NB4 (cell line): Measurements from ENCODE around the gene DBI.

Source experiments
- TF ChIP-seq, protein P1 (sequence below): IDR thresholded peaks from one replicate; pipeline ENCODE4 v1.5.1; 2012; ENCODE audit warnings: low read depth, low read length
- TF ChIP-seq, protein P2 (sequence below): IDR thresholded peaks from 2 replicates; pipeline ENCODE4 v1.6.1; 2011; ENCODE audit warnings: low read depth, low read length

DNA sequence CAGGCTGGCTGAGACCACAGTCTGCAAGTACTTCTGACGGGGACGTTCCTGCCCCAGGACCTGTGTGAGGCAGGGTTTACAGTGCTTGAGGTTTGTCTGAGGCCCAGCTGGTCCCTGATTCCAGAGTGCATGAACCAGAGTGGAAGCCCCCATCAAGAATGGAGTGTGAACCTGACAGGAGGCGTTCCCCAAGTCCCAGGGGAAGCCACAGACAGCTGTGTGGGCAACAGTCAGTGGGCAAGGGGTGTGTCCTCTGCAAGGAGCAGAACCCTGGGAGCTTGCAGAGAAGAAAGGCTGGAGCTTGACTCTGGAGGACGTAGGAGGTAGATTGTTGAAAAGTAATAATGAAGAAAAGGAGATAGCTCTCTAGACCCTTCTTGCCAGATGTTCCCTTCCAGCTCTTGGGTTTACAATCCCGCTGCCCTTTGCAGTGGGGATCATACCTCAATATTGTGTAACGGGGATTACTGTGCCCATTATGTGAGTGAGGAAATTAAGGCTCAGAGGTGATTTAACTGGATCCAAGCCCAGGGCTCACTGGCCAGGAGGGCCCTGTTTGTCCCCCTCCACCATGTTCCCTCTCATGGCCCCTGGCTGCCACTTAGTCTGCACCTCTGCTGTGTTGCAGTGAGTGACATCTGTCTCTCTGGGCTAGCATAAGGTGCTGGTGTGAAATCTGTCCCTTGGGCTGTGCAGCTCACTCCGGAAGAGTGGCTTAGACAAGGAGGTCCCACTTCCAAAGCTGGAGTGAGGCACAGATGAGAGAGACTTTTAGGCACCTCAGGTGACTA, 6.2 kb downstream of the DBI start:
- TF ChIP-seq, protein P1, sequence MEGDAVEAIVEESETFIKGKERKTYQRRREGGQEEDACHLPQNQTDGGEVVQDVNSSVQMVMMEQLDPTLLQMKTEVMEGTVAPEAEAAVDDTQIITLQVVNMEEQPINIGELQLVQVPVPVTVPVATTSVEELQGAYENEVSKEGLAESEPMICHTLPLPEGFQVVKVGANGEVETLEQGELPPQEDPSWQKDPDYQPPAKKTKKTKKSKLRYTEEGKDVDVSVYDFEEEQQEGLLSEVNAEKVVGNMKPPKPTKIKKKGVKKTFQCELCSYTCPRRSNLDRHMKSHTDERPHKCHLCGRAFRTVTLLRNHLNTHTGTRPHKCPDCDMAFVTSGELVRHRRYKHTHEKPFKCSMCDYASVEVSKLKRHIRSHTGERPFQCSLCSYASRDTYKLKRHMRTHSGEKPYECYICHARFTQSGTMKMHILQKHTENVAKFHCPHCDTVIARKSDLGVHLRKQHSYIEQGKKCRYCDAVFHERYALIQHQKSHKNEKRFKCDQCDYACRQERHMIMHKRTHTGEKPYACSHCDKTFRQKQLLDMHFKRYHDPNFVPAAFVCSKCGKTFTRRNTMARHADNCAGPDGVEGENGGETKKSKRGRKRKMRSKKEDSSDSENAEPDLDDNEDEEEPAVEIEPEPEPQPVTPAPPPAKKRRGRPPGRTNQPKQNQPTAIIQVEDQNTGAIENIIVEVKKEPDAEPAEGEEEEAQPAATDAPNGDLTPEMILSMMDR, result no peak
- TF ChIP-seq, protein P2, sequence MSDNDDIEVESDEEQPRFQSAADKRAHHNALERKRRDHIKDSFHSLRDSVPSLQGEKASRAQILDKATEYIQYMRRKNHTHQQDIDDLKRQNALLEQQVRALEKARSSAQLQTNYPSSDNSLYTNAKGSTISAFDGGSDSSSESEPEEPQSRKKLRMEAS, result no peak
